H7 (cell line): ENCODE measurements around the gene RETREG1. TPM values are rescaled to one million over a fixed set of nuclear protein-coding genes. Genes with fewer than 3 reads are reported as not detected.
A peak's percentile ranks its signal among the peaks of the same experiment; 100 is the strongest.
"Not testable (repeated sequence)": the region's sequence is repeated elsewhere in the genome, so short reads cannot be mapped to it uniquely, and the experiment has no call there.

Experiments used
- DNase-seq: peaks from one replicate; pipeline ENCODE4 v3.0.0; 2012
- H3K27me3 ChIP-seq: 2 replicates; pipeline ENCODE4 v1.6.0; 2011; ENCODE audit warnings: mild to moderate bottlenecking, low read length; ENCODE audit not compliant: control insufficient read depth, insufficient read depth
- H3K36me3 ChIP-seq: replicated peaks from 2 replicates; pipeline ENCODE4 v1.5.1; 2011; ENCODE audit warnings: low read length; ENCODE audit not compliant: control insufficient read depth, insufficient read depth
- H3K4me3 ChIP-seq: 2 replicates; pipeline ENCODE4 v1.5.1; 2011; ENCODE audit warnings: low read depth, mild to moderate bottlenecking, control low read depth, low read length, moderate library complexity; ENCODE audit not compliant: insufficient read depth
- total RNA-seq: library from RNA; depleted of rRNA; stranded (reverse); fragments of >200 nt; shearing (Covaris generic); gene quantifications from 2 replicates; pipeline ENCODE4 v1.2.3, GENCODE V29; 2014

Gene RETREG1
- total RNA-seq, 1 experiment from 2014 or later, result 0.28 TPM

DNA sequence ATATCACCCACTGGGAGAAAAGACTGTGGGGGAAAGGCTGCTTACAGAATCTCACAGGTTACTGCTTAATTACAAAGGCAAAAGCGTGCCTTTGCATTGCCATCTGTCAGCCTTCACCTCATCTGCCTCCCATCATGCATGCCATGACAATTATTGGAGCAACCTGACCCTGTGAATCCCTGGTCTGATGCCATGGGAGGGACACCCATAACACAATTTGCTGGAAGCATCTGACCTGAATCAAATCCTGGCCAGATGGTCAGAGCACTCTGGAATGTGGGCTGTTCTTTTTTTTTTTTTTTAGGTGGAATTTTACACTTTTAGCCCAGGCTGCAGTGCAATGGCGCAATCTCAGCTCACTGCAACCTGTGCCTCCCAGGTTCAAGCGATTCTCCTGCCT lies 11.6 kb upstream of the RETREG1 start:
- Histone ChIP-seq H3K27me3 (no peaks in the 10 kb centered on the region; the same call in 1 of the 2 replicates), H3K36me3 (no peaks in the 10 kb centered on the region), H3K4me3 (no peak overlapping the region)
- no peak for DNase-seq

DNA sequence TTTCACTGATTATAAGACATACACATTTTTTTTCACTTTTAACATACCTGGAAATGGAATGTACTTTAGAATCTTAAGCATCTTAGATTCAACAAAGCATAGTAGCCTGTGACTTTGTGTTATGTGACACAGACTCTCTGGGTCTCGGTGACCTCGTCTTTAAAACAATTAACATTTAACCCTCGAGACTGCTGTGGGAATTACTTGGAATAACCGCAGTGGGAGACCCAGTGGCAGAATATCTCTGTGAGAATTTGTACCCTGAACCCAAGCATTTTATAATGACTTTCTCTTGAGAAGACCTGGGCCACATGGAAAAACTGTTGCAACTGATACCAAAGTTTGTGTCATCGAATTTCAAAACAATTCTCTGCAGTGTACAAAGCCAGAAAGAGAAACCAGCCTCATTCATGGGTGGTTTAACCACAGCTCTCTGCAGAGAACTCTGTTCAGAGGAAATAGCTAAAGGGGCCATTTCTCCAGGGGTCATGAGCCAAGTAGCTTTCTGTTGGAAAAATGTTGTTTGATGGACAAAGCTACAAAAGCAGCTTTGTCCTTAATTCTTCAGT lies 10.0 kb upstream of the RETREG1 start:
- Histone ChIP-seq H3K36me3 (no peaks in the 10 kb centered on the region), H3K4me3 (no peak overlapping the region), H3K27me3 (no peaks in the 10 kb centered on the region; the same call in 1 of the 2 replicates)
- no peak for DNase-seq

DNA sequence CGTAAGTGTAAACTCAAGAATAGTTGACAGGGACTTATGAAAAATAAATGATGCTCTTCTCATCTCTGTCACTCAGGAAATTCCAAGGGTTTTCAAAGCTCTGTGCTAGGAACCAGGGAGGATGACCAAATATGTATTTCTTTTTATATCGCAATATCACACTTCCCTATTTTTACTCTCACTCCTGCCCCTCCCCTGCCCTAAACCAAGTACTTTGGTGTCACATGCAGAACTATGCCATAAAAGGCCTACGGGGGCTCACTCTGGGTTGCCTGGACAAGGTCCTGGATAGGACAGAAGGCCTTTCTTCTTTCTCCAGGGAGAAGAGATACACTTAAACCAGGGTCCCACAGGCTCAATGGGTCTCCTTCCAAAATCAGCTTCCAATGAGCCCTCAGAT lies 8.3 kb upstream of the RETREG1 start:
- H3K36me3 ChIP-seq, result no peaks in the 10 kb centered on the region
- no peaks in the 10 kb centered on the region; the same call in 1 of the 2 replicates for H3K27me3 ChIP-seq
- no peak for DNase-seq
- no peak overlapping the region for H3K4me3 ChIP-seq

DNA sequence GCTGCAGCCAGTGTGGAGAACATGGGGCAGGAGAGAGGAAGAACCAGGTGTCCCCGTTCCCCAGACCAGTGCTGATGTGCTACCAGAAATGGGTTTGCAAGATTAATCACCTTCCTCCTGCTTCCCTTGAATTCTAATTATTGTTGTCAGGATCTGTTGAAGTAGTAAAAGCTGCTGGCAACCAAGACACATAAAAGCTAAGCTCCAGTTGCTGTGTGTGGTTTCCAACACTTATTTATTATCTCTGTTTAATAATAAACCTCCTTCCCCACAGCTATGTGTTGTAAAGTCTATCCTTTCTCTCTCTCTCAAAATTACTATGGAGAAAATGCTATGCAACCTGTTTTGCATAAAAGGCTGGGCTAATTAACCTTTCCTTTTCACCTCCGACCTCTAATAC lies 2.3 kb upstream of the RETREG1 start:
- Histone ChIP-seq H3K4me3 (no peak overlapping the region), H3K27me3 (peaks cover 30% of the 10 kb centered on the region), H3K36me3 (no peaks in the 10 kb centered on the region)
- no peak for DNase-seq

DNA sequence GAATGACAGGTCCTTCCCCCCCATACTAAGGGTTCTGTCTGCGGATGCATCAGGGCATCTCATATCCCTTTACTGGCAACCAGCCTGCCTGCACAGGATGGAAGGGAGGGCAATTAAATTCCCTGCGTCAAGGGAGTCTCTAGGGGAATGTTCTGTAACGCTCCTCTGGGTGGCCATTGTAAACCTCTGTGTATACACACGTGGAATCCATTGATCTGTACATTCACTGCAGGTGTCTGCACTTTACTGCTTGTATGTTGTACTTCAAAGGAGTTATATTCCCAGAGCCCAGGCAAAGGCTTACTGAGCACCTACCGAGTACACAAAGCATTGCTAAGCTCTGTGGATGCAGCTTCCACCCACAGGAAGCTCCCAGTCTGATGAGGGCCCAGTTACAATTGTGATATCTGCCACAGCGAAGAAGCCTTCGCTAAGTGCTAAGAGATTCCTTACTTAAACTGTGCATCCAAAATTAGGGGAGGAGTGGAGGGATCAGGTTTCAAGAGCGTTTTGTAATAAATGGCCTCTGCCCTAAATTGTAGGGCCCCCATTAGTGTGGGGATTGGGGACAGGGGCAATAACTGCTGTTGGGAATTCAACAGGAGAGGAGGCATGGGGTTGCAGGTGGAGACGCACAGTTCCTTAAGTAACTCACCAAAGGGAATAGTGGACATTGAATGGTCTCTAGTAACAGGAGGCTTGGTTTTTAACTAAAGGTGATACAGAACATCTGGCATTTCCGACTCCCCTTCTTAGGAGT lies 1.5 kb upstream of the RETREG1 start:
- Histone ChIP-seq H3K36me3 (no peaks in the 10 kb centered on the region), H3K4me3 (no peak overlapping the region), H3K27me3 (peaks cover 30% of the 10 kb centered on the region)
- DNase-seq, result peak; percentile 43

DNA sequence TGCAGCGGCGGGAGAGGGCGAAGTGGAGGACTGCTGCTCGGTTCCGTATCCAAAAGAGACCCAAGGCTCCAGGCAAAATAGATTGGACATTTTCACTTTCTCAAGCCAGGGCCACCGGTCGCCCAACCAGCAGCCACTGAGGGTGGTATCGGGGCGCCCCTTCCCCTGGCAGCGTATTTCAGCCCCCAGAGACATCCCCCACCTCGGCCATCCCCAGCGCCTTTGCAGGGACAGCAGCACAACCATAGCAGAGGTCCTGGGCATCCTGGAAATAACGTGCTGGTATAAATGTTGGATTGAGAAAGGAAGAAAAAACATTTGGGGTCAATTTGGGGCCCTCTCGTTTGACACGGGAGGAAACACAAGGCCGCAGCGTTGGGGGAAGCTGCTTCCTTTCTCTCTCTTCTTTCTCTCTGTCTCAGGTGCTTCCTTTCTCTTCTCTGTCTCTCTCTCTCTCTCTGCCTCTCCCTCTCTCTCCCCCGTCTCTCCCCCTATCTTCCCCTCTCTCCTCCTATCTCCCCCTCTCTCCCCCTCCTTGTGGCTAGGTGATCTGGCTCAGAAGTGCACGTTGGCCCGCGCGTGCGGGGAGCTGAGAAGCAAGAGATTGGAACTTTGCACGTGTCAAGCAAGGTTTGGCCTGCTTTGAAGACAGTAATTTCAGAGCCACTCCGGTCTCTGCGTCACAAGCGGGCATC lies 624 bp upstream of the RETREG1 start:
- DNase-seq, result peak; percentile 45
- H3K27me3 ChIP-seq, result peaks cover 30% of the 10 kb centered on the region
- H3K4me3 ChIP-seq, result peak overlapping the region; percentile 57
- H3K36me3 ChIP-seq, result no peaks in the 10 kb centered on the region

DNA sequence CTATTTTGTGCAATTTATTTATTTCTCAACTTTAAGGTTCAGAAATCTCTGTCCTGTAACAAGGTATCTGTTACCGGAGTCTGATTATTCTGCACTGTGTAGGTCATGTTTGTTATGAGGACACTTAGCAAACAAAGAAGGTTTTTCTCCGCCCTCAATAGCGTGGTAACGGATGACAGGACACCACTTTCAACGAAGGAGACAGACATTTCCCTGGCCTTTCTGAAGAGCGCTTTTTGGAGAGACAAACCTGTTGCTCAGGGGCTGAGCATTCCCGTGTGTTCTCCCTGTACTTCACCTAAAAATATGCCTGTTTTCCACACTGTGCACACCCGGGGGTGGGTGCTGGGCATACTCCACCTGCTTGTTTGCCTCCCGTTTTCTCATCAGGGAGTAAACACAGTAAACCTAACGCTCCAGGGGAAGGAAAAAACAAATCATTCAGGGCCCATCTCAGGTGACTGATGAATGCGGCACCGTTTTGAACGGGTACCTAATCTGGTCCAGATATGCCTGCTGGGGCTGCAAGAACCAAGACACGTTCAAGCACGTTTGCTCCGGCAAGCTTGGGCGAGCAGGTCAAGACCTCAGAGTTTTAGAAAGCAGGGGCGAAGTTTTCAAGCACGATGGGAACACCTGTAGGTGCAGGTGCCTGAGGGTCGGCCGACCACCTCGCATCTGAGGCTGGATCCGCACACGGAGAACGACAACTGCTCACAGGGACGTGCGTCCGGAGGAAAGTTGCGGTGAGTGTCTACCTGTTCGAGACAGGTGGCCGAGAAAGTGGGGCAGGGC lies 859 bp downstream of the RETREG1 start:
- DNase-seq, result peak; percentile 46
- H3K36me3 ChIP-seq, result no peaks in the 10 kb centered on the region
- peak overlapping the region; percentile 57 for H3K4me3 ChIP-seq
- H3K27me3 ChIP-seq, result peaks cover 30% of the 10 kb centered on the region

DNA sequence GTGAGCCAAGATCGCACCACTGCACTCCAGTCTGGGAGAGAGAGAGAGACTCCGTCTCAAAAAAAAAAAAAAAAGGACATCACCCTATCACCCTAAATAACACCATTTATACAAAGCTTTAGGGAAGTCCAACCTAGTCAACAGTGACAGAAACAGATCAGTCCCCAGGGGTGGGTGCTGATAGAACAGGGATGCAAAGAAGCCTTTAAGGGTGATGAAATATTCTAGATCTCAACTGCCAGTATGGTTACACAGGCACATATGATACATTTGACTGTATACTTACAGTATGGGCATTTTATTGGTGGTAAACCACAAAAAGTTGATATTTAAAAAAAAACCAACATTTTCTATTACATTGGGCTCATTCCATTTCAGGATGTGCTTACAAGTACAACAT lies 4.8 kb downstream of the RETREG1 start:
- DNase-seq, result no peak
- H3K27me3 ChIP-seq, result peaks cover 16% of the 10 kb centered on the region
- no peaks in the 10 kb centered on the region for H3K36me3 ChIP-seq
- H3K4me3 ChIP-seq, result no peak overlapping the region

DNA sequence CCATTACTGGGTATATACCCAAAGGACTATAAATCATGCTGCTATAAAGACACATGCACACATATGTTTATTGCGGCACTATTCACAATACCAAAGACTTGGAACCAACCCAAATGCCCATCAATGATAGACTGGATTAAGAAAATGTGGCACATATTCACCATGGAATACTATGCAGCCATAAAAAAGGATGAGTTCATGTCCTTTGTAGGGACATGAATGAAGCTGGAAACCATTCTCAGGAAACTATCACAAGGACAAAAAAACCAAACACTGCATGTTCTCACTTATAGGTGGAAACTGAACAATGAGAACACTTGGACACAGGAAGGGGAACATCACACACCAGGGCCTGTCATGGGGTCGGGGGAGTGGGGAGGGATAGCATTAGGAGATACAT lies 5.9 kb downstream of the RETREG1 start:
- H3K36me3 ChIP-seq, H3K4me3 ChIP-seq, DNase-seq, H3K27me3 ChIP-seq: not testable (repeated sequence)

DNA sequence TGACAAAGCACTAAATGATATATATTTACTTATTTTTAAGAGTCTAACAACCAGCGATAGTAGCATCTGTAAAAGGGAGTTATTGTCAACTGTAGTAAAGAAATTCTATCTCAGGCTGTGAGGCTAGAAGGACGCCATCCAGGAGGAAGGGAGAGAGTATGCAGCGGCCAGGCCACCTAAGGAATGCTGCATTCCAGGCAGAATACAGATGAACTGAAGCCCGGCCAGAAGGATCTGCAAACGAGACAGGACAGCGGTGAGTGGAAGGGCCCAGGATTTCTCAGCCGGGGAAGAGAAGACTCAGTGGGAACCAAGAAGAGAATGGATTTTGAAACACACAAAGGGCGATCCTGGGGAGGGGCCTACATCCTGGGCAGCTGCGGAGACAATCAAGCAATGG lies 7.4 kb downstream of the RETREG1 start:
- Histone ChIP-seq H3K27me3 (no peaks in the 10 kb centered on the region; the same call in 1 of the 2 replicates), H3K36me3 (no peaks in the 10 kb centered on the region), H3K4me3 (no peak overlapping the region)
- peak; percentile 48 for DNase-seq

DNA sequence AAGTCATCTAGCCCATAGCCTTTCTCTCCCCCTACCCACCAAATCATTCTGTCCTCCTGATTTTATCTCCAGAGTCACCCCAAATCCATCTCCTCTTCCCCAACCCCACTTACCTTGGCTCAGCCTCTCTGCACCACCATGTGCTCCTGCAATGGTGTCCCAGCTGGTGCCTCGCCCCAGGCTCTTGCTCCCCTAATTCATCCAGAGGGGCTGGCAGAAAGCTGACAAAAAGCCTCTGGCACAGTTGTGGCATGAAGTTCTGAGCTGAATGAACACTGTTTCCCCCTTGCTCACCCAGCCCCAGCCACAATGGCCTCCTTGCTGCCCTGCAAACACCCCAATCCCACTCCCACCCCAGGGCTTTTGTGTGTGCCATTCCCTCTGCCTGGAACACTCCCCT lies 10.2 kb downstream of the RETREG1 start:
- DNase-seq, result no peak

DNA sequence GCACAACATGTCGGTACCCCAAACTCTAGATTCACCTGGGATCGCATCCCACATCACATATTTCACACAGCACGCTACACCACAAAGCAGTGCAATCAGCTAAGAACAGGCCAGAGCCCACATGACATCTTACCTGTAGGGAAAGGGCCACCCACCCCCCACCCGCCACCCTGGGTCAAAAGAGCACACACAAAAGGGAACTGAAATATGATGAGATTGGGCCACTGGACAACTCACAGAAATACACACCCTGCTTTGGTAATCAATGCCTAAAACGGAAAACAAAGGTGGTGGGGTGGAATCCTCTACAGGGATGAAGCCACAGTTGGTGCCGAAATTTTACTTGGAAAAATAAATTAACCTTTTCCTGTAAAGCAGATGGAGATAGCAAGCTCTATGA lies 13.1 kb downstream of the RETREG1 start:
- DNase-seq, result no peak
- Histone ChIP-seq H3K4me3 (no peak overlapping the region), H3K36me3 (no peaks in the 10 kb centered on the region), H3K27me3 (no peaks in the 10 kb centered on the region)

More for the DNA sequence above, 10.2 kb downstream of the RETREG1 start:
- Histone ChIP-seq H3K4me3 (no peak overlapping the region), H3K27me3 (no peaks in the 10 kb centered on the region), H3K36me3 (no peaks in the 10 kb centered on the region)

DNA sequence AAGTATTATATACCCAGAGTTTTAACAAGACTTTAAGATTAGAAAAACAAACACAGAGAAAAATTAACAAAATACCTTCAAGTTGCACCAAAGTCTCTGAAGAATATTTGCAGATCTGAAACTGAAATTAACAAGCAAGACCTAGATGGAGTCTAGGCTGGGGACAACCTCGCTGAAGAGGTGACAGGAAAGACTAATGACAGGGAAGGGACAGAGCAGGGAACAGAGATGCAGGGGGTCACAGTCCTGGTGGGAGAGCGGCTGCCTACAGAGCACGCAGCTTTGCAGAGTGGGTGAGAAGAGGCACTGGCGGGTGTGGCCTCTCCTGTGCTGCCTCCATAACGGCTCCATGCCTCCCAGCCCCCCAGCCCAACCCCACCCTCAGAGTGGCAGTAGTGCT lies 13.5 kb downstream of the RETREG1 start:
- DNase-seq, result no peak
- Histone ChIP-seq H3K36me3 (no peaks in the 10 kb centered on the region), H3K27me3 (no peaks in the 10 kb centered on the region), H3K4me3 (no peak overlapping the region)

DNA sequence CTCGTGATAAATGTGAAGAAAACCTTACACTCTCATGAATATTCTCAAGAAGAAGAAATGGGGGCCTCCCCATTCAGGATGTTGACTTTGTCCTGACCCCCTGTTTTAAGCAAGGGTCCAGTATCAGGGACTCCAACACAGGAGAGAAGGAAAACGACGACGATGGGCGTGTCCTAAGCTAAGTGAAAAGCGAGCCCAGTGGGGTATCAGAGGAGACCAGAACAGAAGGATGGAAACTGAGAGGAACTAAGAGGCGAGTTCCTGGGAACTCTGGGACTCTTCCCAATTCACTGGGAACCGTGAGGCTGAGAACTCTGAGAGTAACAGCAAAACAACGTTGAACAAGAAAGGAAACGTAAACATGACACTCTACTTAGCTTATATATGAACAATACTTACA lies 14.6 kb downstream of the RETREG1 start:
- no peaks in the 10 kb centered on the region for H3K36me3 ChIP-seq
- DNase-seq, result peak; percentile 33
- H3K27me3 ChIP-seq, result no peaks in the 10 kb centered on the region
- no peak overlapping the region for H3K4me3 ChIP-seq
